Activated CD4-positive, alpha-beta T cell treated with anti-CD3 and anti-CD28 coated beads for 24 hours (primary cell): ENCODE measurements around the gene ACAA2.

Experiments
- DNase-seq, 2 donors: peaks; one replicate each; pipeline ENCODE4 v3.0.0-alpha.2; 2020; ENCODE audit warnings: low read depth in 2 of 2

The ACAA2 gene

DNA sequence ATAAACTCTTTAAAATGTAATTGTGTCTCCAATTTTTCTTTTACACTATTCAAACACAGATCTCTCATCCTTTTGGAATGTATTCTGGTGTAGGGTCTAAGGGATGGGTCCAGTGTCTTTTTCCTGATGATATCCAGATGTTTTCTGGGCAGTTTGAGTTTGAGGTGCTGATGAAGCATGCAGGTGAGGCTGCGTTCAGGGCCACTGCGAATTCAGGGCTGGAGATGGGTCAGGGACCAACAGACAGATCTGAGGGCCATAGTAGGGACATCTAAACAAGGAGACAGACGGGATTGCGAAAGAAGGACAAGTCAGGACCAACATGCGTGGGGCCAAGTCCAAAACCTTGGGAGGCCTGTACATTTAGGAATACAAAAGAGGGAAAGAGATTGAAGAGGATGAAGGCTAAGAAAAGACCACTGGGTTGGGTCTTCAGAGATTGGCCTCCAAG is 70.2 kb downstream of the ACAA2 start:
- no peak for DNase-seq

DNA sequence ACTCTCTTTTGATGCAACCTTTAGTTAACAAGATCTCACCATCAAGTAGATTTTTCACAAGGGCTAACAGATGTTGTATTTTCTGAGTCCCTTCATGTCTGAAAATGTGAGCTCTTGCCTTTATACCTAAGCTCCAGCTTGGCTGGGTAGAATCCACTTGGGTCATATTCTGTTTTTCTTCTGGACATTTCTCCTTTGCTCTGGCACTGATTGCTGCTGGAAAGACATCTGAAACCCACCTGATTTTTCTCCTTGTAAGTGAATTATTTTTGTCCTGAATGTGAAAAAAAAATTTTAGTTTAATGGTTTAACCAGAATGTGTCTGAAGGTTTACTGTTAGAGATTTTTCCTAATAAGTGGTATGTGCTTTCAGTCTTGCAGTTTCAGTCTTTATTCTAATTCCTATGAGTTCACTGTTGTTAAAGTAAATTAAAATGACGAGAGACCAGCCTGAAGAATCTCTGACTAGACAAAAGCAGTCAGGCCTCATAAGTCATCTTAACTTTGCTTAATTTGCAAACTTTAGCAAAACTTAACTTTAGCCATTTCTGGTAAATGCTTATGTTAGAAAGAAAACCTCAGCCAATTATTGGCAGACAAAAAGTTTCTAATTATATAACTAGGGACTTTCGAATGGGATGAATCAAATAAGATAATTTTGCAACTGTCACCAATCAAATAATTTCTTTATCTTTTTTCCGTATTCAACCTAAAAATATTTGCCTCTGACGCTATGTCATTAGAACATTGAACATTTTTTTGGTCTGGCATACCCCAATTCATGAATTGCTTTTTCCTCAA is 70.8 kb downstream of the ACAA2 start:
- DNase-seq = no peak

DNA sequence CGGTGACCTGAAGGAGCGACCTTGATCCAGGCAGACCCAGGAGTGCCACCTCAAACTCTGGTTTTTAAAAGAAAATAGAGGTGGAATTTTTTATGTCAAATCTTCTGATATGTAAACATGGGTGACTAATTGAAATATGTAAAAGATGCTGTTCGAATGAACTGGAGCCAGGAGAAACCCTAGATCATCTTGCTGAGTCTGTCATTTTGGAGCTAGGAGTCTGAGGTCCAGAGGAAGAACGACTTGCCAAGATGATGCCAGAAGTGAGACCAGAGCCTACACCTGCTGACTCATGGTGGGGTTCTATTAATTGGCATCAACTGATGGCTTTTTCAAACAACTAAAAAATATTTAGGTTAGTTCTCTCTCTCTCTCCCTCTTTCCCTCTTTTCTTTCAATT is 74.1 kb downstream of the ACAA2 start:
- no peak for DNase-seq

DNA sequence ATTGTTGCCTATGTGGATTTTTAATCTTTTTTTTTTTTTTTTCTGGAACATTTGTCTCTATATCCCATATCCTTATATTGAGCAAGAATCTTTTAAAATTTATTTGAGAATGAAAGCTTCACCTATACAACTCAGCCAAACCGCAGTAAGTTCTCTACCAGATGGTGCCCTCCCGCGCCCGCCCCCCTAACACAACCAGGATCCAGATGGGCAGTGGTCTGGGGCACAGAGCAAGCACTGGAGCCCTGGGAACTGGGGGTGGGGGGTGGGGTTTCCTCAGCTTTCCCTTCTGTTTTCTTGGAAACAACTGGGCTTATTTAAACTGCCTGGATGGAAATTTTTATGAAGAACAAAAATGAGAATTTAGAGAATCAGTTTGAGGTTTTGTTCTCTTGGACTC is 74.6 kb downstream of the ACAA2 start:
- no peak for DNase-seq

DNA sequence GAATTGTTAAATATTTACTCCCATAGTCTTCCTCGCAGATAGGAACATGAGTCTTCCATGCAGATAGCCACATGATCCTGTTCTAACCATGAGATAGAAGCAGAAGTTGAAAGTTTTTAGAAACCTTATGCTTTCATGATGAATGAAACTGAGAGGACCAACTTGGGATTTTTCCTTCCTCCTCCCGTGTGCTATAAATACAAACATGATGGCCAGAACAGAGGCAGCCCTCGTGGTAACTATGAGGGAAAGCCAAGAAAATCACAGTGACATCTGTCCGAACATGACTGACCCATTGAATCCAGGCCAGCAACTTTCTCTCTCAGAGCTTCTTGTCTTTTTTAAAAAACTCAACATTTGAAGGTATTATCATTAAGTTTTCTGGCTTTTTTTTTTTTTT is 78.5 kb downstream of the ACAA2 start:
- DNase-seq = no peak

DNA sequence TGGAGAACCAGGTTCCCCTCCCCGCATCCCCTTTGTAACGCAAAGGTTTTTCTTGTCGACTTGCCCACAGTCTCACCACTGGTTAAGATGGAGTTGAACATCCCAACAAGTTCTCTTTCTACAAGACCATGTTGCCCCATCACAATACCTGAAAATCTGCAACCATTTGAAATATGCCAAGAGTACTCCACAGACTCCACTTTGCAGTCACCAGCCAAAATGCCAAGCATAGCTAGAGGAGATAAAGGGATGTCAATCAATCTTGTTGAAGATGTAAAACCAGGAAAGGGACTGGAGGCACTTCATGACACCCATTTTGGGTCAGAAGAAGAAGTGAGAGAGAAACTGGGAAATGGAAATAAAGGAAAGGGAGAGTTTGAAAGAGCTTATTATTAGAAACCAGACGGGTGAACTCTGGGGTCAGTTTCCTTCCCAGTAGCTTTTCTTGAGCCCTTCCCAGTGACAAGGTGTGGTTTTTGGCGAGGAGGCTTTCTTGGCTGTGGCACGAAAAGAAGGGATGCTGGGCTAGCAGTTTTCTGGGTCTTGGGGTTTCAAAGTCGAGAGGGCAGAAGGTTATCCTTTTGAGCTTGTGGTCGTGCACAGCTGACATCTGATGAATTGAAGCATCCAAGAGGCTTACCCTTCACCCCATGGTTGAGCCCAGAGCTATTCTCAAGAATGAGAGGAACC is 79.3 kb downstream of the ACAA2 start:
- DNase-seq = no peak

DNA sequence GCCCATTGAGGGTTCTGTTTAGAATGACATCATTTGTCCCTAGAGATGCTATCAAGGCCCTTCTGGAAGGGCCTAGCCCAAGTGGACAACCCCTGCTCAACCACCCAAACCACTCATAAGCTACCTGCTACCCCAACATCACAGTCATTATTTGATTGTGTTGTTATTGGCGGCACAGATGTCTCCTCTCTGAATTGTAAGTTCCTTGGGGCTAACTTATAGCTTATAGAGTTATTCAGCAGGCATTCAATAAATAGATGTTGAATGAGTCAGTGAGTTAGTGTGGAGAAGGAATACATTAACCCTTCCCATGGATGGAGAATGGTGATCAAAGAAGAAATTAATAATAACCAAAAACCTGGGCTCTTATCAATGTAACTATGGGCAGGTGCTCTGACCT is 80.0 kb downstream of the ACAA2 start:
- no peak for DNase-seq
